Measurements from ENCODE around the gene AKT1S1. TPM values are rescaled to one million over a fixed set of nuclear protein-coding genes. Genes with fewer than 3 reads are reported as not detected.

Gene AKT1S1
- total RNA-seq, 4 donors from 2014 or later = 17.2 to 30.5 (median 23.3) TPM

GRCh38 chr19:49833599-49833998 is 43.6 kb downstream of the AKT1S1 start:
- no peak for DNase-seq
- Histone ChIP-seq H3K27ac (no peak overlapping the region), H3K9me3 (no peaks in the 10 kb centered on the region), H3K27me3 (no peaks in the 10 kb centered on the region), H3K36me3 (peaks cover 0 to 98% (median 0%) of the 10 kb centered on the region in 3 donors), H3K4me1 (no peaks in the 10 kb centered on the region), H3K4me3 (no peak overlapping the region)
- TF ChIP-seq CTCF (IDR thresholded peaks at IDR 0.05) (no peak), POLR2A (IDR thresholded peaks at IDR 0.05) (no peak)

- H3K4me3 ChIP-seq = no peak overlapping the region
- no peaks in the 10 kb centered on the region for H3K9me3 ChIP-seq
- no peak overlapping the region for H3K27ac ChIP-seq
- no peak for TF ChIP-seq CTCF (IDR thresholded peaks at IDR 0.05)
- TF ChIP-seq POLR2A (IDR thresholded peaks at IDR 0.05) = no peak
- H3K36me3 ChIP-seq = peaks cover 0 to 92% (median 0%) of the 10 kb centered on the region in 3 donors
- H3K4me1 ChIP-seq = no peaks in the 10 kb centered on the region
- no peak for DNase-seq
- no peaks in the 10 kb centered on the region for H3K27me3 ChIP-seq
Measured at GRCh38 chr19:49832556-49832955, 44.6 kb downstream of the AKT1S1 start.

GRCh38 chr19:49831592-49831991 is 45.6 kb downstream of the AKT1S1 start:
- DNase-seq = no peak
- peaks cover 0 to 82% (median 0%) of the 10 kb centered on the region in 3 donors for H3K36me3 ChIP-seq
- no peaks in the 10 kb centered on the region for H3K9me3 ChIP-seq
- H3K4me3 ChIP-seq = no peak overlapping the region
- H3K4me1 ChIP-seq = no peaks in the 10 kb centered on the region
- no peak overlapping the region for H3K27ac ChIP-seq
- TF ChIP-seq CTCF (IDR thresholded peaks at IDR 0.05) = no peak
- no peak for TF ChIP-seq POLR2A (IDR thresholded peaks at IDR 0.05)
- no peaks in the 10 kb centered on the region for H3K27me3 ChIP-seq

GRCh38 chr19:49830766-49831165 is 46.4 kb downstream of the AKT1S1 start:
- no peak for TF ChIP-seq CTCF (IDR thresholded peaks at IDR 0.05)
- TF ChIP-seq POLR2A (IDR thresholded peaks at IDR 0.05) = no peak
- no peaks in the 10 kb centered on the region for H3K27me3 ChIP-seq
- no peak for DNase-seq

GRCh38 chr19:49829721-49830120 is 47.4 kb downstream of the AKT1S1 start:
- Histone ChIP-seq H3K4me1 (no peaks in the 10 kb centered on the region), H3K4me3 (no peak overlapping the region), H3K9me3 (no peaks in the 10 kb centered on the region), H3K36me3 (peaks cover 0 to 66% (median 0%) of the 10 kb centered on the region in 3 donors), H3K27me3 (no peaks in the 10 kb centered on the region), H3K27ac (no peak overlapping the region)
- DNase-seq = no peak
- TF ChIP-seq POLR2A (IDR thresholded peaks at IDR 0.05) (no peak), CTCF (IDR thresholded peaks at IDR 0.05) (no peak)

More at GRCh38 chr19:49830766-49831165, 46.4 kb downstream of the AKT1S1 start:
- Histone ChIP-seq H3K4me1 (no peaks in the 10 kb centered on the region), H3K27ac (no peak overlapping the region), H3K9me3 (no peaks in the 10 kb centered on the region), H3K36me3 (peaks cover 0 to 74% (median 0%) of the 10 kb centered on the region in 3 donors), H3K4me3 (no peak overlapping the region)

- H3K9me3 ChIP-seq = no peaks in the 10 kb centered on the region
- no peaks in the 10 kb centered on the region for H3K27me3 ChIP-seq
- H3K36me3 ChIP-seq = peaks cover 0 to 66% (median 0%) of the 10 kb centered on the region in 3 donors
- no peak overlapping the region for H3K4me3 ChIP-seq
- no peak overlapping the region for H3K27ac ChIP-seq
- H3K4me1 ChIP-seq = no peaks in the 10 kb centered on the region
- no peak for DNase-seq
- TF ChIP-seq POLR2A (IDR thresholded peaks at IDR 0.05) (no peak), CTCF (IDR thresholded peaks at IDR 0.05) (no peak)
Measured at GRCh38 chr19:49829200-49829599, 48.0 kb downstream of the AKT1S1 start.
